Right atrium auricular region (tissue), 2 donors: ENCODE measurements around the gene AGAP1. TPM values are rescaled to one million over a fixed set of nuclear protein-coding genes. Genes with fewer than 3 reads are reported as not detected.

Experiments used
- DNase-seq: peaks from one replicate; pipeline ENCODE4 v3.0.0-alpha.2; 2019; ENCODE audit warnings: low spot score
- H3K27ac ChIP-seq, 2 donors: fragments of 200-600 bp; sonication (generic); 1 replicate in 1 of 2; 2 replicates in 1 of 2; pipeline ENCODE4 v1.5.1; 2016 to 2019
- H3K27me3 ChIP-seq, 2 donors: fragments of 200-600 bp; sonication (generic); one replicate each; pipeline versions ENCODE4 v1.5.1 to v1.6.0; 2017 to 2019
- H3K36me3 ChIP-seq: fragments of 200-600 bp; sonication (generic); one replicate; pipeline ENCODE4 v1.5.1; 2016
- H3K4me1 ChIP-seq, 2 donors: fragments of 200-600 bp; sonication (generic); one replicate each; pipeline versions ENCODE4 v1.5.1 to v1.6.0; 2017 to 2019
- H3K4me3 ChIP-seq, 2 donors: fragments of 200-600 bp; sonication (generic); 1 replicate in 1 of 2; 2 replicates in 1 of 2; pipeline ENCODE4 v1.5.1; 2017 to 2019; ENCODE audit warnings: mild to moderate bottlenecking in 1 of 2, moderate library complexity in 1 of 2
- H3K9me3 ChIP-seq, 2 donors: fragments of 200-600 bp; sonication (generic); one replicate each; pipeline ENCODE4 v1.5.1; 2019
- total RNA-seq, 2 donors: library from RNA; depleted of rRNA; stranded (reverse); fragments of >200 nt; gene quantifications; one replicate each; pipeline ENCODE4 v1.1.0, GENCODE V29; 2016
- TF ChIP-seq, protein P1 (sequence below), 2 donors: fragments of 200-600 bp; sonication (generic); IDR thresholded peaks; one replicate each; pipeline ENCODE4 v1.5.1; 2019; ENCODE audit warnings: antibody characterized with exemption in 2 of 2

AGAP1 gene
- total RNA-seq, 2 donors from 2014 or later, result 11.6 to 17.2 TPM

GRCh38 chr2:236155406-236155805 lies 661.6 kb downstream of the AGAP1 start:
- Histone ChIP-seq H3K9me3 (peaks cover 0 to 25% of the 10 kb centered on the region in 2 donors), H3K36me3 (no peaks in the 10 kb centered on the region), H3K4me1 (no peaks in the 10 kb centered on the region), H3K4me3 (no peak overlapping the region), H3K27me3 (peaks cover 0 to 5% of the 10 kb centered on the region in 2 donors), H3K27ac (no peak overlapping the region)
- no peak for DNase-seq
- TF ChIP-seq, protein P1, sequence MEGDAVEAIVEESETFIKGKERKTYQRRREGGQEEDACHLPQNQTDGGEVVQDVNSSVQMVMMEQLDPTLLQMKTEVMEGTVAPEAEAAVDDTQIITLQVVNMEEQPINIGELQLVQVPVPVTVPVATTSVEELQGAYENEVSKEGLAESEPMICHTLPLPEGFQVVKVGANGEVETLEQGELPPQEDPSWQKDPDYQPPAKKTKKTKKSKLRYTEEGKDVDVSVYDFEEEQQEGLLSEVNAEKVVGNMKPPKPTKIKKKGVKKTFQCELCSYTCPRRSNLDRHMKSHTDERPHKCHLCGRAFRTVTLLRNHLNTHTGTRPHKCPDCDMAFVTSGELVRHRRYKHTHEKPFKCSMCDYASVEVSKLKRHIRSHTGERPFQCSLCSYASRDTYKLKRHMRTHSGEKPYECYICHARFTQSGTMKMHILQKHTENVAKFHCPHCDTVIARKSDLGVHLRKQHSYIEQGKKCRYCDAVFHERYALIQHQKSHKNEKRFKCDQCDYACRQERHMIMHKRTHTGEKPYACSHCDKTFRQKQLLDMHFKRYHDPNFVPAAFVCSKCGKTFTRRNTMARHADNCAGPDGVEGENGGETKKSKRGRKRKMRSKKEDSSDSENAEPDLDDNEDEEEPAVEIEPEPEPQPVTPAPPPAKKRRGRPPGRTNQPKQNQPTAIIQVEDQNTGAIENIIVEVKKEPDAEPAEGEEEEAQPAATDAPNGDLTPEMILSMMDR (IDR thresholded peaks at IDR 0.05), result no peak

DNA sequence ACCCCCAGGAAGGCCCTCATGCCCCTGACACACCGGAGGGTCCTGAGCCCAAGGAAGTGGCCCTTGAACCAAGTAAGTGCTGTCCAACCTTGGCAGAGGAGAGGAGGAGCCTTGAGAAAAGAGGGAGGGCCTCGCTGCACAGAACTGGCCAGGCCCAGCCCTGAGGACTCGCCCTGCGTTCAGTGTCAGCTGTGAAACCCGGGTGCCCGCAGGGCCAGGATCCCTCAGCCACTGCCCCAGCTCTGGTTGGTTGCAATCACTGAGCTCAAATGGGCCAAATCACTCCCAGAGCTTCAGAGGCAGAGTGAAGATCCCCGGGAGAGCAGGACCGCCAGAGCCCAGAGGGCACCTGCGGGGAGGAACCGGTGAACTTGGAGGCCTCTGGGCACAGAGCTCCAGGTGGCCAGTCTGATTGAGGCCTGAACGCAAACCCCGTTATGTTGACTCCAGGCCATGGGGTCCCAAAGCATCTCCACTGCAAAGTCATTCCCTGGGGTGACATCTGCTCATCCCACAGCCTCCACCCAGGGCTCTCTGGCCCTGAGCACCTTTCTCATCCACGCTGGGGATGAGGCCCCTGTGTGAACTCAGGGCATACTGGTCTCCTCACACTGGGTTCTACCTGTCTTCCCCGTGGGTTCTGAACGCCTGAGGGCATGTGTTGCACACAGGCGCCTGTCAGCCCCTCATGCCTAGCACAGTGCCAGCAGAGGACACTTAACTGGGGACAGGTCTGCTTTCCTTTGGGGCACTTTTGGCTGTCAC lies 662.4 kb downstream of the AGAP1 start:
- TF ChIP-seq, protein P1 (IDR thresholded peaks at IDR 0.05), result no peak
- Histone ChIP-seq H3K9me3 (peaks cover 0 to 17% of the 10 kb centered on the region in 2 donors), H3K27me3 (peaks cover 0 to 12% of the 10 kb centered on the region in 2 donors), H3K27ac (no peak overlapping the region), H3K4me3 (no peak overlapping the region), H3K36me3 (no peaks in the 10 kb centered on the region), H3K4me1 (no peaks in the 10 kb centered on the region)
- no peak for DNase-seq

GRCh38 chr2:236156860-236157194 lies 663.0 kb downstream of the AGAP1 start:
- H3K4me1 ChIP-seq, result no peaks in the 10 kb centered on the region
- no peak overlapping the region for H3K4me3 ChIP-seq
- TF ChIP-seq, protein P1 (IDR thresholded peaks at IDR 0.05), result no peak
- no peak overlapping the region for H3K27ac ChIP-seq
- no peak for DNase-seq
- no peaks in the 10 kb centered on the region for H3K36me3 ChIP-seq
- H3K27me3 ChIP-seq, result peaks cover 0 to 16% of the 10 kb centered on the region in 2 donors
- peaks cover 0 to 17% of the 10 kb centered on the region in 2 donors for H3K9me3 ChIP-seq

GRCh38 chr2:236157366-236157765 lies 663.5 kb downstream of the AGAP1 start:
- no peaks in the 10 kb centered on the region for H3K4me1 ChIP-seq
- peaks cover 0 to 19% of the 10 kb centered on the region in 2 donors for H3K27me3 ChIP-seq
- DNase-seq, result no peak
- H3K36me3 ChIP-seq, result no peaks in the 10 kb centered on the region
- TF ChIP-seq, protein P1 (IDR thresholded peaks at IDR 0.05), result no peak
- H3K4me3 ChIP-seq, result no peak overlapping the region
- H3K27ac ChIP-seq, result no peak overlapping the region
- H3K9me3 ChIP-seq, result peaks cover 0 to 13% of the 10 kb centered on the region in 2 donors

- H3K9me3 ChIP-seq, result peaks cover 0 to 8% of the 10 kb centered on the region in 2 donors
- peaks cover 0 to under 1% of the 10 kb centered on the region in 2 donors for H3K4me1 ChIP-seq
- DNase-seq, result no peak
- no peak overlapping the region for H3K27ac ChIP-seq
- peaks cover 0 to 20% of the 10 kb centered on the region in 2 donors for H3K27me3 ChIP-seq
- TF ChIP-seq, protein P1 (IDR thresholded peaks at IDR 0.05), result no peak
- no peaks in the 10 kb centered on the region for H3K36me3 ChIP-seq
- H3K4me3 ChIP-seq, result no peak overlapping the region
Measured at GRCh38 chr2:236157815-236158498, 664.1 kb downstream of the AGAP1 start.
